Fibroblast of skin of right biceps (primary cell): ENCODE results near the gene OR52K2.
"Not testable (repeated sequence)": the region's sequence is repeated elsewhere in the genome, so short reads cannot be mapped to it uniquely, and the experiment has no call there.

Experiments used
- DNase-seq: peaks from one replicate; pipeline ENCODE4 v3.0.0-alpha.2; 2013

OR52K2 gene

DNA sequence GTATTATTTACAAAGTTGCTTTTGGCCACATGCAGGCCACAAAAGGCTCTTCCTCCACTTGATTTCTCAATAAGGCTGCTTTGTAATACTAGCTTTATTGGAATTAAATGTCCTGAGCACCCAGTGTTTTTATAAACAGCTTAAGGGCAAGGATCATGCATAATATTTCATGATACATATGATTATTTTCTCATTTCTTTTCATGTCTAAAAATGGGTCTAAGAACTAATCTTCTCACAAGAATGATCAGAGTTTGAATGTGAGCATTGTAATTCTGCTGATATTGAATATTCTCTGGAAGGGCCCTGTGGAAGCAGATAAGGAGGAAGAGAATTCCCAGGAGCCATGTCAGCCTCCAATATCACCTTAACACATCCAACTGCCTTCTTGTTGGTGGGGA, at the start of gene OR52K2:
Gene OR52K2 (plus strand): TSS at position 301 of the 400 bp plus-strand sequence. CDS start 45 bp downstream, at position 346.
- no peak for DNase-seq

GRCh38 chr11:4406206-4406605, 42.9 kb upstream of the OR52K2 start:
- not testable (repeated sequence) for DNase-seq

DNA sequence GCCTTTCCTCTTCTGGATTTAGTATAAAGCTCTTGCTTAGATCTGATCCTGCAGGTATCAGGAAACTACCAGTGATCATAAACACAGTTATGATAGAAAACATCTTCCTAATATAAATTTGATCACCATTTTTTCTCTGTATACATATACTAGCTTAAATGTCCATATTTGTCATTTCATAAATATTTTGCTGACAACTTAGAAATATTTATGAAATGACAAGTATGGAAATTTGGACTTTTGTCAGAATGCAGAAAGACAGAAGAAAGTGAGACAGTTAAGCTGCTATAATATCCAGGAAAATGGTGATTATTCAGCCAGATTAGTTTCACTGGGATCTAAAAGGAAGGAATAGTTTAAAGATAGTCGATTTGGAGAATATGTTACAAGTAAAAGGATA, 32.8 kb upstream of the OR52K2 start:
- DNase-seq, result no peak

DNA sequence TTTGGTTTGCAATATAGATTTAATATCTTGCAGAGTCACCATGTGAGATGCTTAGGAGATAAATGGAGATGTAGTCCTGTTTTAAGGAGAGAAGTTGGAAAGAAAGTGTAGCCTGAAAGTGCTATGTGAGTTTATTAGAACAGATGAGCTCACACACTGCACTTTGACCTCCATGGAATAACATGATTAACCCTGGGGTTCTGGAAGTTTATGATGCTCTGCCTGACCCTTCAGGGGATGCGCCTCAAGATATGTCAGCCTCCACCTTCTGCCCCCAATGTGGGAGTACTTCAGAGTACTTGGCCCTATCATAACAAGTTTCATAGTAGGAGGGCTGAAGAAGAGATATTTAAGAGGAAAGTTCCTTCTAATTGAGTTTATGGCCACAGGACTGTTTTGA, 32.3 kb upstream of the OR52K2 start:
- no peak for DNase-seq

DNA sequence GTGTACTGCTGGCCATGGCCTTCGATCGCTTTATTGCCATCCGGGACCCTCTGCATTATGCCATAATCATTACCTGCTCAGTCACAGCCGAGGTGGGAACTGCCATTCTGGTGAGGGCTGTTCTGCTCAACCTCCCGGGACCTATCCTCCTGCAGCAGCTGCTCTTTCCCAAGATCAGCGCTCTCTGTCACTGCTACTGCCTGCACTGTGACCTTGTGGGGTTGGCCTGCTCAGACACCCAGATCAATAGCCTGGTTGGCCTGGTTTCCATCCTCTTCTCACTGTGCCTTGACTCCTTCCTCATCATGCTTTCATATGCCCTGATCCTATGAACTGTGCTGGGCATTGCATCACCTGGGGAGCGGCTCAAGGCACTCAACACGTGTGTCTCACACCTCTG, 30.7 kb upstream of the OR52K2 start:
- no peak for DNase-seq

- DNase-seq, result no peak
Measured at GRCh38 chr11:4430051-4430450, 19.0 kb upstream of the OR52K2 start.

GRCh38 chr11:4433856-4434255, 15.2 kb upstream of the OR52K2 start:
- DNase-seq, result no peak

DNA sequence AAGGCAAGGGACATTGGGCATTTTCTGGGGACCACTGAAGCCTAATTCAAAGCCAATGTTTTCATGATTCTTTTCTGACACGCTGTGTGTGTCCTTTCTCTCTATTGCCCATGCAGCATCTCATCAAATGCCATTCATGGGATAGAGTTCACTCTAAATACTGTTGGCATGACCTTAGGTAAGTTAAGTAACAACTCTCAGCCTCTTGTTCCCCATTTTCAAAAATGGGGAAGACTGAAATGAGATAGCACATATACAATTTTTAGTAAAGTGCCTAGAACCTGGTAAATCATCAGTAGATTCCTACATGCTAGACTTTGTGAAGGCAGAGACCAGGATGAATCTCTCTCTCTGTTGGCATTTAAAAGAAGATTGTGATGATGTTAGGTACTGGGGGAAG, 12.7 kb upstream of the OR52K2 start:
- no peak for DNase-seq

- no peak for DNase-seq
Measured at GRCh38 chr11:4441515-4441914, 7.6 kb upstream of the OR52K2 start.

DNA sequence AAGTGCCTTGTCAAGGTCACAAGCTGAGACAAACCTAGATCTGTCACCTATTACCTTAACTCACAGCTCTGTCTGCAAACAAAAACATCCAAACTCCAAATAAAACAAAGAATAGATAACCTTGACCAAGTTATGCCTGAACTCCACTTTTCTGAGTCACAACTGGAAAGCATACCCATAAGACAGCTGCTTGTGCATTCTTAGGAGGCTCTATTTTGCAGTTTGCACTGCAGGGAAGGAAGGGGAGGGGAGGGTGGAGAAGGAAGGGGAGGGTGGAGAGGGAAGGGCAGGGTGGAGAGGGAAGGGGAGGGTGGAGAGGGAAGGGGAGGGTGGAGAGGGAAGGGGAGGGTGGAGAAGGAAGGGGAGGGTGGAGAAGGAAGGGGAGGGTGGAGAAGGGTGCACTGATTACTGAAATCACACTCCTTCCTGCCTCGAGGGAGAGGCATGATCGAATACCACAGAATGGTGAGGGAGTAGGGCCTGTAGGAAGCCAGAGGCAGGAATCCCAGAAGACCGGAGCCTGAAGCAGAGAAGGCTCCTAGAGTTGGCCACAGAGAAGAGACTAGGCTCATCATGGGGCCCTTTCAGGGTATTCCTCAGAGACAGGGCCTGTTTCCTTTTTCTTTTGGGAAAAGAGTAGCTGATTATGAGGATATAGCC, 5.7 kb upstream of the OR52K2 start:
- no peak for DNase-seq

DNA sequence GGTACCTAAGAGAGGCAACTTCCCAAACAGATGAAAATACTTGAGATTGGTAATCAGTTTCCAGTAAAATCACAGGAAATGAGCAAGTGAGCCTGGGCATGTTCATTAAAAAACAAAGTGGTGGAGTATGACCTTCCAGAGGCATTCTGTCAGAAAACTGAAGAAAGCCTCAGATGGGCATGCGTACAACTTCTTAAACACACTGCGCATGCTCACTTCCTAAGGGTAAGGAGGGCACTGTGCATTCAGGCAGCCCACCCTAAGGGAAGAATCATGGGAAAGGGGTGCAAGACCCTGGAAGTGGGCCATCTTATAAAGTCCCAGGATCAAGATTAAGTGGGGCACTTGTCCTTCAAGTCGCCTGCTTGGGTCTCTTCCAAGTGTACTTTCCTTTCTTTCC, 4.0 kb downstream of the OR52K2 start:
- no peak for DNase-seq

GRCh38 chr11:4454021-4454420, 4.9 kb downstream of the OR52K2 start:
- DNase-seq, result no peak

DNA sequence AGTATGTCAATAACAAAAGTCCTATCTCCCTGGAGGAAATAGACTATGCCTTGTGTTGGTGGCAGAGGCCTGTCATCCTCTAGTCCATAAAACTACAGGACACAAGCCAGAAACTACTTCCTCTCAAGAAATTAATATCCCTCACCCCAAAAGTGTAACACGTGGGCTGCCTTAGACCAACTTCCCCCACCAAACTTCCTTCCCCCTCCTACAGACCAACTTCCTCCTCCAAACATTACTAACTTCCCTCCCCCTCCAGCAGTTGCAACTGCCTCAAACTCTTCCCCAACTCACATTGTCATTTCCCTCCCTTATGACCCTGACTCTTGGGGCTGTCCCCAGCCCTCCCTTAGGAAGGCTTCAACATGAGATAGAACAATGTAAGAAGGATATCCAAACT, 6.3 kb downstream of the OR52K2 start:
- DNase-seq, result no peak

GRCh38 chr11:4459500-4459899, 10.4 kb downstream of the OR52K2 start:
- DNase-seq, result no peak

GRCh38 chr11:4460151-4460550, 11.1 kb downstream of the OR52K2 start:
- no peak for DNase-seq

DNA sequence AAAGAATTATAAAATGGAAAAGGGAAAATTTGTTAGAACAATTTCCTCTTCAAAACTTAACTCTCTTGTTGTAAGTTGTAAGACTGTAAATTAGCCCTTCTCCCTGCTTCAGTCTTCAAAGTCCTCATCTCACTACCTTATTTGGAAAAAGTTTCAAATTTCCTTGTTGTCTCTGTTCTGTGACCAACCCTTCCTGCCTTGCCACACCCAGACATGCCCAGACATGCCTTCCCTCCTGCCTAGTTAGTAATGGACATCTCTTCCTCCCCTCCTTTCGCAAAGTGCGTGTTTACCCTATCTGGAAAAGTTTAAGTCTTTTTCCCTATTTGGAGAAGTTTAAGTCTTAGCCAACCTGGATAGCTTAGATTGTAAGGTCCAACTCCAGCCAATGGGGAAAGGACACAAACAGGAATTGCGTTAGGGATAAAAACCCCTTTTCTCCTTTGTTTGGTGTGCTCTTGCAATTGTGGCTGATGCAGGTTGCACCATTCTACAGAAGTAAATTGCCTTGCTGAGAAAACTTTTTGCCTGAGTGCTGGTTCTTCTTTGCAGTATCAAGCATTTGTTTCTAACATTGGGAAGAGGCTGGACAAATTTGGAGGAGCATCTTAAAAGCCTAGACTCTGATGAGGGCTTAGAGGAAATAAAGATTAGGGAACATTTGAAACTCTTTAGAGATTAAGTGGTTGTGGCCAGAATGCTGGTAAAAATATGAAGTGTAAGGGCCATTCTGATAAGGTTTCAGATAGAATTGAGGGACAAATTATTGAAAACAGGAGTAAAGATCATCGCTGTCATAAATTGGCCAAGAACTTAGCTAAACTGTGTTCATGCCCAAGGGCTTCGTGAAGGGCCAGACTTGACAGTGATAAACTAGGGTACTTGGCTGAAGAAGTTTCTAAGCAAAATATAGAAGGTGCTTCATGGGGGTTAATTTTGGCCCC, 15.4 kb downstream of the OR52K2 start:
- DNase-seq, result no peak

DNA sequence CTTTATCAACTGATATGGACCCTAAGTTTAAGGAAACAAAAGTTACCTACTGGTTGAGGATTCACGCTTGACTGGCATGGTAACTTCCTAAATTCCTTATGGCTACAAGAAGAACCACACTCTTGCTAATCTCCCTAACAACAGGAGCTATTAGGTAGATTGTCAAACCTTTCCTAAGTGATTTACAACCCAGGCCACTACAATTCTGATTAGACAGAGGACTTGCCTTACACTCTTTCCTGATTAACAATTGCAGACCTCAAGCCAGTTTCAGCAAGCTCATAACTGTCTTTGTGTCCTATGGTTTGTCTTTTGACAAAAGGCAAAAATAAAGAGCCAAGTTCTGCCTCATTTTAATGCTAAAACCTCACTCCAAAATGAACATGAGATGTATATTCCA, 16.3 kb downstream of the OR52K2 start:
- DNase-seq, result no peak

DNA sequence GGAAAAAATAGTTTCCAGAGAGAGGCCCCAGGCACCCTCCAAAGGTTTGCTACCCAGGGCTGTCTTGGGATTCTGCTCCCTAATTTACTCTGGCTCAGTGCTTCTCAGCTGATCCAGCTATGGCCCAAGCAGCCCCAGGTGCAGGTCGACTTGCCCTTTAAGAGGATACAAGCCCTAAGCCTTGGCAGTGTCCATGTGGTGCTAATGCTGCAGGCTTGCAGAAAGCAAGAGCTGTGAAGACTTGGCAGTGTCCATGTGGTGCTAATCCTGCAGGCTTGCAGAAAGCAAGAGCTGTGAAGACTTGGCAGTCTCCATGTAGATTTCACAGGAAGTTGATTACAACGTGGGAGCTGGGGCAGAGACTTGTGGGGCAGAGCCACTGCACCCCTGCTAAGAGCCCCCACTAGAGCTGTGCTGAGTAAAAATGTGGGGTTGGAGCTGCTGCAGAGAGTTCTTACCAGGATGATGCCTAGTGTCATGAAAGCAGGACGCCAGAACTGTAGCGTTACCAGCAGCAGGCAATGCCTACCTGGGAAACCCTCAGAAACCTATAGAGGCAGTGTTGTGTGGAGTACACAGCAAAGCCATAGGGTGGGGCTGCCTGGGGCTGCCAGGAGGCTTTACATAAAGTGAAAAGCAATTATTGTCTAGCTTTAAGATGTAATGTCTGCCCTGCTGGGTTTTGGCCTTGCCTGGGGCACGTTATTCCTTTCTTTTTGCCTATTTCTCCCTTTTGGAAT, 17.2 kb downstream of the OR52K2 start:
- no peak for DNase-seq

GRCh38 chr11:4466871-4467442, 17.9 kb downstream of the OR52K2 start:
- no peak for DNase-seq

DNA sequence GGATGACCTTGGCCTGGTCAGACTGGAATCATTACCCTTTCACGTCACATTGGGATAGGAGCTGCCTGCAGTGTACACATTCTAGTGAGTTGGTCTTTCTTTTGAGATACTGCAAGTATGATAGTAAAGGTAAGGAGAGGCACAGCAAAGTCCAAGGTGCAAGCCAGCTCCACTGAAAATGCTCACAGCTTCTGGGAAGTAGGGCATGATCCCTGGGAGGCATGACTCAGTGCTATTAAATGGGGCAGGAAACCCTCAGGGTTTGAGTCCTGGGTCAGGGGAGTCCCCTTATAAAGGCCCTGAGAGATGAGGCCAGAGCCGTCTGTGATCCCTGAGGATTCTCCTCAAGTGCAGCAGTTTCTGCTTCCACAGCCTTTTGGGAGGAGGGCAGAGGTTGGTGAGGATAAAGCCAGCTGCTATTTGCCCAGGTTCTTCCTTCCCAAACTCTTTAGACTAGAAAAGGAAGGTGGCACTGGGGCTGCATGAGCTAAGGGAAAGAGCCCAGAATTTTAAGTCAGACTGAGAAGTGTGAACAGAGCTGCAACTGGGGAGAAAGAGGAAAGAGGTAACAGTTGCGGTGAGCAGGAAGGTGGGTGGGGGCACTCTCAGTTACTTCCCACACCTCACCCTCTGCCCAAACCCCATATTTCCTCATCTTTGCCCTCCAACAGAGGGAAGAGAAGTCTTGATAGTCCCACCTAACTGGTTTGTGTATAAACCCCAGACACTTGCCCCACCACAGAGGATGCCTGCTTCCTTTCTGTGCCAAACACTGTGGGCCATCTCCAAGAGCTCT, 18.9 kb downstream of the OR52K2 start:
- no peak for DNase-seq

DNA sequence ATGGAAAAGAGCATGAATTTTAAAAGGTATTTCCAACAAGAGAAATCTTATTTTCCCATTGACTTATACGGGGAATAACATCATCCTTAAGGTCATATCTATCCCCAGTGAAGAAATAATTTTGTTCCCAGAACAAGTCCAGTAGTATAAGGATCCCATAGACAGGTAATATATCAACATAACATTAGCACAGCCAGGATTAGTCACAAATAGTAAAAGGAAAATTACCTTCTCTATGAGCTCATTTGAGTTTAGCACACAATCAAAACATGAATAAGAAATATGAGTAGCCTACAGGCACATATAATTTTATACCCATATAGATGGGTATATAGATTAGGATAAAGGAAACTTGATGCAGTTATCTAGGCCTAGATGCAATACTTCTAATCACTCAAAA, 30.5 kb downstream of the OR52K2 start:
- no peak for DNase-seq

DNA sequence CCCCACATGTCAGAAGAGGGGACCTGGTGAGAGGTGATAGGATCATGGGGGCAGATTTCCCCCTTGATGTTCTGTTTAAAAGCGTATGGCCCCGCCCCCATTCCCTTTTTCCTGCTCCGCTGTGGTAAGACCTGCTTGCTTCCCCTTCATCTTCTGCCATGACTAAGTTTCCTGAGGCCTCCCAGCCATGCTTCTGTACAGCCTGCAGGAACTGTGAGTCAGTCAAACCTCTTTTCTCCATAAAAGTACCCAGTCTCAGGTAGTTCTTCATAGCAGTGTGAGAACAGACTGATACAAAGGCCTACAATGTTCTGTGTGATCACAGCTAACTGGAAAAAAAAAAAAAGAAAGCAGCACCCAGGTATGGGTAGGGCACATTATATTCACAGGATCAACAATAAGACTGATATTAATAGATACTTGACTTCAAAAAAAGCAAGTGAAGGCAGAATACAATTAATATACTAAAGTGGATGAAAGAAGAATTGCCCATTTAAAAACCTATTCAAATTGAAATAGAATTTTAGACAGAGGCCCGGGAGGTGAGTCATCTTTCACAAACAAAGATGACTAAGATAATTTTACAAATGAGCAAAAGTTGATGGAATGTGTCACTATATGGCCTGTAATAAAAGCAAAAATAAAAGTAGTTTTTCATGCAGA, 31.6 kb downstream of the OR52K2 start:
- DNase-seq, result peak; percentile 23
